H9 (cell line): ENCODE results near the gene DNER. TPM values are rescaled to one million over a fixed set of nuclear protein-coding genes. Genes with fewer than 3 reads are reported as not detected.

Experiments
- DNase-seq: peaks from one replicate; pipeline ENCODE4 v3.0.0-alpha.2; 2017
- H2AFZ ChIP-seq: one replicate; pipeline ENCODE4 v1.6.1; 2013; ENCODE audit warnings: mild to moderate bottlenecking, low read length, control low read depth, moderate library complexity
- H2AK5ac ChIP-seq: 2 replicates; pipeline ENCODE4 v1.6.1; 2013; ENCODE audit warnings: low read length, control low read depth, mixed read lengths; ENCODE audit not compliant: insufficient read length
- H2BK120ac ChIP-seq: one replicate; pipeline ENCODE4 v1.6.1; 2013; ENCODE audit warnings: low read depth, mild to moderate bottlenecking, low read length, control low read depth, inconsistent platforms; ENCODE audit not compliant: poor library complexity, severe bottlenecking
- H2BK12ac ChIP-seq: 2 replicates; pipeline ENCODE4 v1.6.1; 2013; ENCODE audit warnings: low read length, control low read depth, mixed read lengths, low read depth; ENCODE audit not compliant: insufficient read length
- H2BK15ac ChIP-seq: 2 replicates; pipeline ENCODE4 v1.6.1; 2013; ENCODE audit warnings: low read depth, low read length, control low read depth
- H2BK20ac ChIP-seq: one replicate; pipeline ENCODE4 v1.6.1; 2013; ENCODE audit warnings: low read depth, mild to moderate bottlenecking, low read length, control low read depth, inconsistent platforms; ENCODE audit not compliant: poor library complexity, severe bottlenecking
- H2BK5ac ChIP-seq: 2 replicates; pipeline ENCODE4 v1.6.1; 2013; ENCODE audit warnings: low read length, control low read depth, mixed read lengths; ENCODE audit not compliant: insufficient read length
- H3K14ac ChIP-seq: 2 replicates; pipeline ENCODE4 v1.6.1; 2013; ENCODE audit warnings: low read length, control low read depth; ENCODE audit not compliant: insufficient read depth
- H3K18ac ChIP-seq: 2 replicates; pipeline ENCODE4 v1.6.1; 2013; ENCODE audit warnings: low read depth, mild to moderate bottlenecking, mixed read lengths, low read length, control low read depth; ENCODE audit not compliant: insufficient read length
- H3K23ac ChIP-seq: 2 replicates; pipeline ENCODE4 v1.6.1; 2013; ENCODE audit warnings: low read length, control low read depth, mixed read lengths, low read depth; ENCODE audit not compliant: insufficient read length
- H3K23me2 ChIP-seq: 2 replicates; pipeline ENCODE4 v1.6.1; 2013; ENCODE audit warnings: low read depth, mild to moderate bottlenecking, mixed read lengths, low read length, control low read depth; ENCODE audit not compliant: insufficient read length, poor library complexity, severe bottlenecking
- H3K27ac ChIP-seq: 2 replicates; pipeline ENCODE4 v1.5.1; 2013; ENCODE audit warnings: low read length, control low read depth, mixed read lengths, low read depth; ENCODE audit not compliant: insufficient read length
- H3K27me3 ChIP-seq: 2 replicates; pipeline ENCODE4 v1.6.1; 2013; ENCODE audit warnings: low read length, control low read depth, inconsistent platforms; ENCODE audit not compliant: insufficient read depth
- H3K4ac ChIP-seq: 2 replicates; pipeline ENCODE4 v1.6.1; 2013; ENCODE audit warnings: low read depth, mild to moderate bottlenecking, control low read depth, inconsistent platforms, low read length, moderate library complexity
- H3K4me1 ChIP-seq: 2 replicates; pipeline ENCODE4 v1.6.1; 2013; ENCODE audit warnings: low read length, control low read depth, inconsistent platforms; ENCODE audit not compliant: insufficient read depth
- H3K4me2 ChIP-seq: 2 replicates; pipeline ENCODE4 v1.6.1; 2013; ENCODE audit warnings: low read length, control low read depth, mixed read lengths; ENCODE audit not compliant: insufficient read length, insufficient read depth
- H3K56ac ChIP-seq: 2 replicates; pipeline ENCODE4 v1.6.1; 2013; ENCODE audit warnings: low read depth, mild to moderate bottlenecking, mixed read lengths, low read length, control low read depth; ENCODE audit not compliant: insufficient read length
- H3K79me1 ChIP-seq: 2 replicates; pipeline ENCODE4 v1.6.1; 2013; ENCODE audit warnings: low read depth, mild to moderate bottlenecking, moderate library complexity, low read length, control low read depth, inconsistent platforms; ENCODE audit not compliant: insufficient read depth, poor library complexity, severe bottlenecking
- H3K79me2 ChIP-seq: 2 replicates; pipeline ENCODE4 v1.6.1; 2013; ENCODE audit warnings: low read length, control low read depth, inconsistent platforms; ENCODE audit not compliant: insufficient read depth
- H3K9ac ChIP-seq: 2 replicates; pipeline ENCODE4 v1.6.1; 2013; ENCODE audit warnings: low read length, control low read depth, mixed read lengths; ENCODE audit not compliant: insufficient read length; ENCODE audit errors: extremely low read depth
- H3K9me3 ChIP-seq: one replicate; pipeline ENCODE4 v1.6.1; 2013; ENCODE audit warnings: low read depth, low read length, inconsistent platforms; ENCODE audit not compliant: control insufficient read depth
- H3T11ph ChIP-seq: one replicate; pipeline ENCODE4 v1.6.1; 2013; ENCODE audit warnings: mild to moderate bottlenecking, low read length, control low read depth, inconsistent platforms
- H4K20me1 ChIP-seq: one replicate; pipeline ENCODE4 v1.6.1; 2013; ENCODE audit not compliant: control insufficient read depth, insufficient read length, insufficient read depth
- H4K5ac ChIP-seq: 2 replicates; pipeline ENCODE4 v1.6.1; 2013; ENCODE audit warnings: low read depth, mild to moderate bottlenecking, mixed read lengths, low read length, control low read depth; ENCODE audit not compliant: insufficient read length
- H4K8ac ChIP-seq: replicated peaks from 2 replicates; pipeline ENCODE4 v1.6.1; 2013; ENCODE audit warnings: low read length, control low read depth, mixed read lengths, low read depth; ENCODE audit not compliant: insufficient read length
- H4K91ac ChIP-seq: 2 replicates; pipeline ENCODE4 v1.6.1; 2013; ENCODE audit warnings: low read depth, mild to moderate bottlenecking, moderate library complexity, mixed read lengths, low read length, control low read depth; ENCODE audit not compliant: insufficient read length
- H3K27ac Mint-ChIP-seq, 3 experiments: 2 replicates in 2 of 3; 3 replicates in 1 of 3; pipeline ENCODE4 v1.8.0; 2020 to 2021; ENCODE audit warnings: mixed read lengths in 3 of 3, mild to moderate bottlenecking in 1 of 3, moderate library complexity in 1 of 3
- H3K27me3 Mint-ChIP-seq: 2 replicates; pipeline ENCODE4 v1.8.0; 2021; ENCODE audit warnings: low read depth, mild to moderate bottlenecking, moderate library complexity, mixed read lengths
- H3K36me3 Mint-ChIP-seq, 3 experiments: 2 replicates in 2 of 3; 3 replicates in 1 of 3; pipeline ENCODE4 v1.8.0; 2020 to 2021; ENCODE audit warnings: low read depth in 3 of 3, mixed read lengths in 3 of 3; ENCODE audit not compliant: insufficient read depth in 1 of 3
- H3K4me1 Mint-ChIP-seq, 2 experiments: 2 replicates each; pipeline ENCODE4 v1.8.0; 2020; ENCODE audit warnings: mixed read lengths in 2 of 2
- H3K4me3 Mint-ChIP-seq, 2 experiments: 2 replicates in 1 of 2; 3 replicates in 1 of 2; pipeline ENCODE4 v1.8.0; 2020 to 2021; ENCODE audit warnings: mild to moderate bottlenecking in 2 of 2, mixed read lengths in 2 of 2, moderate library complexity in 1 of 2
- H3K9me3 Mint-ChIP-seq, 2 experiments: 2 replicates in 1 of 2; 3 replicates in 1 of 2; pipeline ENCODE4 v1.8.0; 2020; ENCODE audit warnings: mild to moderate bottlenecking in 2 of 2, mixed read lengths in 2 of 2, moderate library complexity in 1 of 2
- WGBS: extraction: QIAGEN DNeasy Blood & Tissue Kit; methylation state at CpG from one replicate; pipeline ENCODE4 v1.1.7; 2013; ENCODE audit warnings: missing lambda C conversion rate, low lambda C conversion rate, mixed read lengths; ENCODE audit not compliant: insufficient read length; ENCODE audit errors: extremely low coverage; 5-methylcytosine and 5-hydroxymethylcytosine counted together
- total RNA-seq: library from RNA; stranded (reverse); gene quantifications from 2 replicates; pipeline ENCODE4 v1.2.1, GENCODE V29; 2021
- TF ChIP-seq, protein P1 (sequence below): fragments of 200-600 bp; sonication (generic); conservative IDR thresholded peaks from 3 replicates; pipeline ENCODE4 v1.8.0; 2021; ENCODE audit warnings: antibody characterized with exemption, mild to moderate bottlenecking

Gene DNER
- total RNA-seq, 1 experiment from 2014 or later: 1.0 TPM

- Histone ChIP-seq H4K20me1 (no peaks in the 10 kb centered on the region), H3K4ac (no peak overlapping the region), H2BK120ac (no peak overlapping the region), H2BK20ac (no peak overlapping the region), H3K27me3 (no peaks in the 10 kb centered on the region), H3K27ac (no peak overlapping the region), H3K56ac (no peak overlapping the region), H3K18ac (peak overlapping the region; percentile 54), H3K23ac (no peak overlapping the region), H2BK15ac (no peak overlapping the region), H4K91ac (no peak overlapping the region), H2BK5ac (peak overlapping the region; percentile 68), H4K8ac (no peak overlapping the region), H3K4me1 (no peaks in the 10 kb centered on the region), H3K23me2 (peaks cover 4% of the 10 kb centered on the region), H2AK5ac (no peak overlapping the region), H3K79me2 (no peaks in the 10 kb centered on the region), H4K5ac (no peak overlapping the region), H3T11ph (no peak overlapping the region), H3K14ac (no peak overlapping the region), H2AFZ (no peak overlapping the region), H3K4me2 (no peak overlapping the region), H3K79me1 (no peaks in the 10 kb centered on the region), H3K9me3 (no peaks in the 10 kb centered on the region), H3K9ac (no peak overlapping the region), H2BK12ac (no peak overlapping the region)
- H3K9me3 Mint-ChIP-seq: 0 out of 5 replicates have a peak, but pooled peaks cover 0 to under 1% of the 10 kb centered on the region in 2 experiments
- TF ChIP-seq, protein P1, sequence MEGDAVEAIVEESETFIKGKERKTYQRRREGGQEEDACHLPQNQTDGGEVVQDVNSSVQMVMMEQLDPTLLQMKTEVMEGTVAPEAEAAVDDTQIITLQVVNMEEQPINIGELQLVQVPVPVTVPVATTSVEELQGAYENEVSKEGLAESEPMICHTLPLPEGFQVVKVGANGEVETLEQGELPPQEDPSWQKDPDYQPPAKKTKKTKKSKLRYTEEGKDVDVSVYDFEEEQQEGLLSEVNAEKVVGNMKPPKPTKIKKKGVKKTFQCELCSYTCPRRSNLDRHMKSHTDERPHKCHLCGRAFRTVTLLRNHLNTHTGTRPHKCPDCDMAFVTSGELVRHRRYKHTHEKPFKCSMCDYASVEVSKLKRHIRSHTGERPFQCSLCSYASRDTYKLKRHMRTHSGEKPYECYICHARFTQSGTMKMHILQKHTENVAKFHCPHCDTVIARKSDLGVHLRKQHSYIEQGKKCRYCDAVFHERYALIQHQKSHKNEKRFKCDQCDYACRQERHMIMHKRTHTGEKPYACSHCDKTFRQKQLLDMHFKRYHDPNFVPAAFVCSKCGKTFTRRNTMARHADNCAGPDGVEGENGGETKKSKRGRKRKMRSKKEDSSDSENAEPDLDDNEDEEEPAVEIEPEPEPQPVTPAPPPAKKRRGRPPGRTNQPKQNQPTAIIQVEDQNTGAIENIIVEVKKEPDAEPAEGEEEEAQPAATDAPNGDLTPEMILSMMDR: no peak
- H3K4me1 Mint-ChIP-seq: peaks cover 0 to 8% of the 10 kb centered on the region in 2 experiments; a peak in 2 of 4 replicates
- no CpG with 5 or more reads among the region's 7 CpGs for WGBS
- H3K27me3 Mint-ChIP-seq: no peaks in the 10 kb centered on the region; the same call in 1 of the 2 replicates
- peak overlapping the region in 1 of 3 experiments; percentile 24; a peak in 1 of 7 replicates for H3K27ac Mint-ChIP-seq
- no peaks in the 10 kb centered on the region for H3K36me3 Mint-ChIP-seq
- no peak overlapping the region for H3K4me3 Mint-ChIP-seq
- DNase-seq: no peak
These were observed 269.3 kb downstream of the DNER start for GRCh38 chr2:229445019-229445418.
